ENCODE measurements around the gene GNA14. TPM values are rescaled to one million over a fixed set of nuclear protein-coding genes. Genes with fewer than 3 reads are reported as not detected.

GNA14 gene
- total RNA-seq, 4 donors from 2014 or later = 0.20 to 0.56 (median 0.22) TPM; not detected in 1

DNA sequence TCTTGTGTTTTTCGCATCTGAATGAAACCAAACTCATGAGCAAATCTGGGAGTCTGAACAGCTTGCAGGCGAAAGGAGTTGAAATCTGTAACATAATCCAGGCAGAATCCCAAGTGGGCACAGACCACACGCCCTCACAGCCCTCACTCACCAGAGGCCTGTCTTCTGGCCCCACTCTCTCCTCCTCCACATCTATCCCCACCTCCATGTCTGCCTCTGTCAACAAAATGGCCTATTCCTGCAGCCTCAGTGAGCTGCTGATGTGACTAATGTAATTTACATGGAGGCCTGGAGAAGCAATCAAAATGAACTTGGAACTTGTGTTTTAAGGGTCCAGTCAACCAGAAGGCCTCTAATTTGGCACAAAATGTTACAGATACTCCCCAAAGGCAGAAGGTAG, 136.6 kb downstream of the GNA14 start:
- DNase-seq (no peak), ATAC-seq (no peak)
- Histone ChIP-seq H3K4me3 (no peak overlapping the region), H3K27ac (no peak overlapping the region), H3K4me1 (peaks cover 7 to 10% of the 10 kb centered on the region in 2 donors), H3K27me3 (no peaks in the 10 kb centered on the region), H3K9me3 (no peaks in the 10 kb centered on the region), H3K36me3 (no peaks in the 10 kb centered on the region)
- in situ Hi-C loops (cut with MboI; ENCODE audit: low sequenced_read_pairs in 4 of 4) = no loop called here
- intact Hi-C loops (cut with DNase I; ENCODE audit: low total_unique reads) = no loop called here
- no peak for TF ChIP-seq POLR2A (IDR thresholded peaks at IDR 0.05)
- TF ChIP-seq, protein P1, sequence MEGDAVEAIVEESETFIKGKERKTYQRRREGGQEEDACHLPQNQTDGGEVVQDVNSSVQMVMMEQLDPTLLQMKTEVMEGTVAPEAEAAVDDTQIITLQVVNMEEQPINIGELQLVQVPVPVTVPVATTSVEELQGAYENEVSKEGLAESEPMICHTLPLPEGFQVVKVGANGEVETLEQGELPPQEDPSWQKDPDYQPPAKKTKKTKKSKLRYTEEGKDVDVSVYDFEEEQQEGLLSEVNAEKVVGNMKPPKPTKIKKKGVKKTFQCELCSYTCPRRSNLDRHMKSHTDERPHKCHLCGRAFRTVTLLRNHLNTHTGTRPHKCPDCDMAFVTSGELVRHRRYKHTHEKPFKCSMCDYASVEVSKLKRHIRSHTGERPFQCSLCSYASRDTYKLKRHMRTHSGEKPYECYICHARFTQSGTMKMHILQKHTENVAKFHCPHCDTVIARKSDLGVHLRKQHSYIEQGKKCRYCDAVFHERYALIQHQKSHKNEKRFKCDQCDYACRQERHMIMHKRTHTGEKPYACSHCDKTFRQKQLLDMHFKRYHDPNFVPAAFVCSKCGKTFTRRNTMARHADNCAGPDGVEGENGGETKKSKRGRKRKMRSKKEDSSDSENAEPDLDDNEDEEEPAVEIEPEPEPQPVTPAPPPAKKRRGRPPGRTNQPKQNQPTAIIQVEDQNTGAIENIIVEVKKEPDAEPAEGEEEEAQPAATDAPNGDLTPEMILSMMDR (IDR thresholded peaks at IDR 0.05 in 4 of 5, conservative IDR thresholded peaks at IDR 0.05 in 1 of 5) = no peak

DNA sequence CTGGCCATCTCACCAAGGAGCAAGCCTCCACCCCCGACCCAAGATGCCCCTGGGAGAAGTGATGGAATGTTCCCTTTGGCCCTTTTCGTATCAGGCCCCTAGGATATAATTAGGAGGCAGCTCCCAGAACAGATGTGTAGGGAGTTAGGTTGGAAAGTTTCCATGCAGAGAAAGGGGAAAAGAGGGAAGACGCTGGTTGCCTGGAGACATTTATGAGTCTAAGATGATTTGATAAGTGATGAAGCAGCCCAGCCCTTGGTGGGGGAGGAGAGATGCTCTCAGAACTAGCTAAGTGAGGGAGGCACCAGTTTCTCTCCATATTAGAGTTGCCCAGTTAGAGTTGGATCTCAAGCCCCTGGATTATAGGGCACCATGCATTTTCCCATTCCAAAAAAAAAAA, 137.5 kb downstream of the GNA14 start:
- H3K27me3 ChIP-seq = no peaks in the 10 kb centered on the region
- intact Hi-C loops (cut with DNase I; ENCODE audit: low total_unique reads) = no loop called here
- H3K27ac ChIP-seq = no peak overlapping the region
- DNase-seq (no peak), ATAC-seq (no peak)
- H3K9me3 ChIP-seq = no peaks in the 10 kb centered on the region
- H3K4me1 ChIP-seq = peaks cover 6 to 10% of the 10 kb centered on the region in 2 donors
- H3K4me3 ChIP-seq = no peak overlapping the region
- in situ Hi-C loops (cut with MboI; ENCODE audit: low sequenced_read_pairs in 4 of 4) = no loop called here
- H3K36me3 ChIP-seq = no peaks in the 10 kb centered on the region
- TF ChIP-seq POLR2A (IDR thresholded peaks at IDR 0.05) = no peak
- TF ChIP-seq, protein P1 (IDR thresholded peaks at IDR 0.05 in 4 of 5, conservative IDR thresholded peaks at IDR 0.05 in 1 of 5) = no peak

DNA sequence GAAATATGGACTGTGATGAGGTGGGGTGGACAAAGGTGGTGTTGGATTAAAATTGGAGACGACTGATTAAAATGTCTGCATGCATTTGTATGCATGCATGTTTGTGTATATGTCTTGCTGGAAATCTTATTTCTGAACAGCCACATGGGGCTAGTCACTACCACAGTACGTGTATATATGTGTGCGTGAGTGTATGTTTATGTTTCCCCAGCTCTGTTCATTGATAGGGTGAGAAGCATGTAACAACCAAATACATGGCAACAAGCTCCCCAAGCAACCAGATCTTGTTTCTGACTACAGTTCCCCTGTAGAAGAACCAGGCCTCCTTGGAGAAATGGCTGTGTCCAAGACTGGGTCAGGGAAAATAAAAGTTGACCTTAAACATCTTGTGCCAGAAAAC, 139.7 kb downstream of the GNA14 start:
- DNase-seq (no peak), ATAC-seq (no peak)
- Histone ChIP-seq H3K27ac (no peak overlapping the region), H3K9me3 (no peaks in the 10 kb centered on the region), H3K4me1 (no peaks in the 10 kb centered on the region), H3K4me3 (no peak overlapping the region), H3K27me3 (no peaks in the 10 kb centered on the region), H3K36me3 (no peaks in the 10 kb centered on the region)
- in situ Hi-C loops (cut with MboI; ENCODE audit: low sequenced_read_pairs in 4 of 4) (no loop called here), intact Hi-C loops (cut with DNase I; ENCODE audit: low total_unique reads) (no loop called here)
- TF ChIP-seq POLR2A (IDR thresholded peaks at IDR 0.05) = no peak
- TF ChIP-seq, protein P1 (IDR thresholded peaks at IDR 0.05 in 4 of 5, conservative IDR thresholded peaks at IDR 0.05 in 1 of 5) = no peak

DNA sequence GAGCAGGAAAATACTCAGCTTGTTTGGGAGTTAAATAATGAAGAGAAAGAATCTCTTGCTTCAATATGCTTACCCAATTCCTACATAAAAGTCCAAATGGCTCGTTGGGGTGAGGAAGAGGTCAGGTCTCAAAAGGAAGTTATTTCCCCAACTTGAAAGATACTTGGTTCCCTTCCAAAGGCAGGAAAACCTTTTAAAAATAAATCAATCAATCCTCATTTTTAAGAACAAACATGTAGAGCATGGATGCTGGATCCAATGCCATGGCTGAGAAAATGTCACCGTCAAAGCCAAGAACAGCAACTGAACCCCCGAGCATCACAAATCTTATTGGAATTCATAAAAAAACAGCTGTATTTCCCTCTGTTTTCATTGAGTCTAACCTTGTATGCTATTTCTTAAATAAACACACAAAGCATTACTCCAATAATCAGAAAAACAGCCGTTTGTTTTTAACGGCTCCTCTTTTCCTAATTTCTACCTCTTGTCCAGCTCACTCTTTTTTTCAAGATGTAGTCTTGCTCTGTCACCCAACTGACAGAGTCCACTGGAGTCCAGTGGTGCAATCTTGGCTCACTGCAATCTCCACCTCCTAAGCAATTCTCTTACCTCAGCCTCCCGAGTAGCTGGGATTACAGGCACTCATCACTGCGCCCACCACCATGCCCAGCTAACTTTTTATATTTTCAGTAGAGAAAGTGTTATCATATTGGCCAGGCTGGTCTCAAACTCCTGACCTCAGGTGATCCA, 140.7 kb downstream of the GNA14 start:
- intact Hi-C loops (cut with DNase I; ENCODE audit: low total_unique reads) = no loop called here
- DNase-seq = no peak

More for the DNA sequence above, 140.7 kb downstream of the GNA14 start:
- Histone ChIP-seq H3K4me1 (no peaks in the 10 kb centered on the region), H3K27ac (peak overlapping the region in 1 of 4 donors; percentile 6), H3K4me3 (no peak overlapping the region), H3K36me3 (no peaks in the 10 kb centered on the region), H3K9me3 (no peaks in the 10 kb centered on the region), H3K27me3 (no peaks in the 10 kb centered on the region)
- in situ Hi-C loops (cut with MboI; ENCODE audit: low sequenced_read_pairs in 4 of 4) = no loop called here
- peak in 1 of 2 donors; percentile 30 for ATAC-seq
- TF ChIP-seq POLR2A (IDR thresholded peaks at IDR 0.05) = no peak
- TF ChIP-seq, protein P1 (IDR thresholded peaks at IDR 0.05 in 4 of 5, conservative IDR thresholded peaks at IDR 0.05 in 1 of 5) = no peak
